GM19455 (cell line): ENCODE measurements around the gene PLXNA3.

Source experiments
- ATAC-seq: cut with Tn5 transposase; IDR thresholded peaks from one replicate; pipeline ENCODE4 v1.9.1; 2021; ENCODE audit not compliant: unreplicated experiment

PLXNA3 gene

DNA sequence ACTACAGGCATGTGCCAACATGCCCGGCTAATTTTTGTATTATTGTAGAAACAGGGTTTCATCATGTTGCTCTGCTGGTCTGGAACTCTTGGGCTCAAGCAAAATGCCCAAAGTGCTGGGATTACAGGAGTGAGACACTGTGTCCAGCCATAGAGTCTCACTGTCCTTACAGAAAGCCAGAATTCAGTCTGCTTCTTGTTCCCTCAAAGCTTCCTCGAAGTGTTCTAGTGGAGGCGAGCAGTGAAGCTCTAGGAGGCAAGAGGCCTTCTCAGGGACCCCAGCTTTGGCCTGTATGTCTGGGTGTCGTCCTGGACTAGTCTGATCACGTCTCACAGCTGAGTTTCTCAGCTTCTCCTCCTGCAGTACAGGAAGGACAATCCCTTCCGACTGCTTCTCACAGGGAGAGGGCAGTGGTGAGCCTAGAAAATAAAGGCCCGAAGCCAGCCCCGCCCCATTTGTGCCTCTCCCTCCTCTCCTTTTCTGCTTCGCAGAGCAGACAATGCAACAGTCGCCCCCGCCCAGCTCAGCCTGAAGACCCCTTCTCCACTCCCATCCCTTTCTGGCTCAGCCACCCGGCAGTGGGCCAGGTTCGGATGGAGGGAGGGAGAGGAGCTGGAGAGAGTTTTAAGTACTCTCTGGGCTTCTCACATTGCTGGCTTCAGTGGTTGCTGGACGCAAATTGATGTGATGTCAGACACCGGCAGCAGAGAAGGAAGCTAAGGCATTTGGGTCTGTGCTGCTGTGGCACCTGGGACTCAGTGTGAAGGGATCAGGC lies 69.0 kb downstream of the PLXNA3 start:
- no peak for ATAC-seq
